ENCODE results near the gene LTC4S. TPM values are rescaled to one million over a fixed set of nuclear protein-coding genes. Genes with fewer than 3 reads are reported as not detected.

Gene LTC4S
- polyA plus RNA-seq, 2 of the 4 experiments (the other 2 are of a cell fraction): not detected

GRCh38 chr5:179794171-179794570, 385 bp downstream of the LTC4S start (continued):
- TF ChIP-seq BHLHE40 (IDR thresholded peaks at IDR 0.05; ENCODE audit: low read depth, low read length) (no peak), CBX2 (IDR thresholded peaks at IDR 0.05; ENCODE audit: borderline replicate concordance, low read depth) (no peak), FOSB (CRISPR knock-in tag; IDR thresholded peaks at IDR 0.05) (no peak), NFE2L2 (conservative IDR thresholded peaks at IDR 0.05; ENCODE audit: low read length) (no peak), RARB (CRISPR knock-in tag; IDR thresholded peaks at IDR 0.05) (no peak), CHD2 (IDR thresholded peaks at IDR 0.05; ENCODE audit: low read length, partially characterized antibody) (no peak), RAD21 (conservative IDR thresholded peaks at IDR 0.05 in 1 of 2, IDR thresholded peaks at IDR 0.05 in 1 of 2) (no peak)

GRCh38 chr5:179794575-179794974, 789 bp downstream of the LTC4S start:
- ChIA-PET POLR2A (interaction anchor here (1.0 kb wide), 2 partner anchors 26 to 171 kb away, joined by 3 to 4 read pairs; partner anchors contain the start of genes HNRNPH1 and SQSTM1), CTCF (interaction anchor here (0.6 to 5.9 kb wide), 5 partner anchors 14 to 165 kb away, joined by 4 to 68 read pairs (median 26); no protein-coding TSS in a partner anchor)
- Histone ChIP-seq H3K4me2 (no peak overlapping the region; the same call in 2 of the 3 replicates), H3K4me3 (no peak overlapping the region), H3K4me1 (peaks cover 14% of the 10 kb centered on the region; the same call in 2 of the 3 replicates), H3K9me3 (no peaks in the 10 kb centered on the region), H3K27ac (no peak overlapping the region)
- FAIRE-seq: no peak
- ATAC-seq: peak in 1 of 2 experiments; percentile 1; a peak in 3 of 6 replicates
- no peak for TF ChIP-seq CBX8 (IDR thresholded peaks at IDR 0.05)
- no peak for TF ChIP-seq USF2 (IDR thresholded peaks at IDR 0.05)
- TF ChIP-seq ZFP36 (IDR thresholded peaks at IDR 0.05; ENCODE audit: borderline replicate concordance, partially characterized antibody): no peak
- no peak for TF ChIP-seq KDM1A (IDR thresholded peaks at IDR 0.05; ENCODE audit: low read depth)
- TF ChIP-seq, protein P1, sequence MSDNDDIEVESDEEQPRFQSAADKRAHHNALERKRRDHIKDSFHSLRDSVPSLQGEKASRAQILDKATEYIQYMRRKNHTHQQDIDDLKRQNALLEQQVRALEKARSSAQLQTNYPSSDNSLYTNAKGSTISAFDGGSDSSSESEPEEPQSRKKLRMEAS (IDR thresholded peaks at IDR 0.05): no peak
- TF ChIP-seq RARB (CRISPR knock-in tag; IDR thresholded peaks at IDR 0.05): no peak
- TF ChIP-seq, protein P2, sequence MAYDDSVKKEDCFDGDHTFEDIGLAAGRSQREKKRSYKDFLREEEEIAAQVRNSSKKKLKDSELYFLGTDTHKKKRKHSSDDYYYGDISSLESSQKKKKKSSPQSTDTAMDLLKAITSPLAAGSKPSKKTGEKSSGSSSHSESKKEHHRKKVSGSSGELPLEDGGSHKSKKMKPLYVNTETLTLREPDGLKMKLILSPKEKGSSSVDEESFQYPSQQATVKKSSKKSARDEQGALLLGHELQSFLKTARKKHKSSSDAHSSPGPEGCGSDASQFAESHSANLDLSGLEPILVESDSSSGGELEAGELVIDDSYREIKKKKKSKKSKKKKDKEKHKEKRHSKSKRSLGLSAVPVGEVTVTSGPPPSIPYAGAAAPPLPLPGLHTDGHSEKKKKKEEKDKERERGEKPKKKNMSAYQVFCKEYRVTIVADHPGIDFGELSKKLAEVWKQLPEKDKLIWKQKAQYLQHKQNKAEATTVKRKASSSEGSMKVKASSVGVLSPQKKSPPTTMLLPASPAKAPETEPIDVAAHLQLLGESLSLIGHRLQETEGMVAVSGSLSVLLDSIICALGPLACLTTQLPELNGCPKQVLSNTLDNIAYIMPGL (CRISPR knock-in tag; IDR thresholded peaks at IDR 0.05; ENCODE audit: borderline replicate concordance): no peak
- TF ChIP-seq BCL3 (IDR thresholded peaks at IDR 0.05): no peak
- no peak for TF ChIP-seq ZC3H11A (IDR thresholded peaks at IDR 0.05)
- DNase-seq (ENCODE audit: low read depth in 1 of 2, low spot score in 1 of 2): no peak
- WGBS (ENCODE audit: missing lambda C conversion rate): 100% methylated on average over 3 of the region's 3 CpGs

DNA sequence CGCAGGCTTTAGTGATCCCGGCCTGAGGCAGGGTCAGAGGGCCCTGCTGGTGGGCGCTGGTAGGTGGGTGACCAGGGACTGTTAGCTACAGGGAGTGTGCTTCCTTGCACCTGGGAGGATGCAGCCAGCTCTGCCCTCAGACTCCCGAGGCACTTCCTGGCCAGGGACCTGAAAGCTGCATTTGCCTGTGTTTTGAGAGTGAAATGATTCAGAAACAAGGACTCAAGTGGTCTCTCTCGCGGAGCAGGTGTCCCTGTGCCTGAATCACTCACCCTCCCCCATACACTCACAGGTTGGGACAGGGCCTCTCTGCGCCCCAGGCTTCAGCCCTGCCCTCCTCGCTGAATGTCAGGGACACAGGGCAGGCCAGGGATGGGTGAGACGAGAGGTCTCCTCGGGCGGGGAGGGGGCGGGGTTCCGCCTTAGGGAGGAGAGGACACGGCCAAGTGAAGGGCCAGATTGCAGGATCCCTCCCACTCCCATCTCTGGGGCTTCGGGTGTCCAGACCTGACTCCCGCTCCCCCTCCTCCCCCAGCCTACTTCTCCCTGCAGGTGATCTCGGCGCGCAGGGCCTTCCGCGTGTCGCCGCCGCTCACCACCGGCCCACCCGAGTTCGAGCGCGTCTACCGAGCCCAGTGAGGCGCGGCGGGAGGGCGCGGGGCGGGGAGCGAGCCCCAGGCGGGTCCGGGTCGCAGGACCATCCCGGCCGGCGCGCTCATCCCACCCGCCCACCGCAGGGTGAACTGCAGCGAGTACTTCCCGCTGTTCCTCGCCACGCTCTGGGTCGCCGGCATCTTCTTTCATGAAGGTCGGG, 1.5 kb downstream of the LTC4S start:
- Histone ChIP-seq H3K27ac (peak overlapping the region; percentile 82 to 90), H3K9me3 (no peaks in the 10 kb centered on the region), H3K4me1 (peaks cover 14% of the 10 kb centered on the region; the same call in 2 of the 3 replicates), H3K4me3 (peak overlapping the region; percentile 59), H3K4me2 (peak overlapping the region; percentile 90)
- 74% methylated on average over 12 of the region's 53 CpGs for WGBS (ENCODE audit: missing lambda C conversion rate)
- no peak for FAIRE-seq
- ChIA-PET POLR2A (interaction anchor here (0.9 to 1.0 kb wide), 2 partner anchors 12 to 32 kb away, joined by 3 to 6 read pairs; no protein-coding TSS in a partner anchor), CTCF (interaction anchor here (0.9 to 5.9 kb wide), 14 partner anchors 8 to 179 kb away, joined by 3 to 68 read pairs (median 6); no protein-coding TSS in a partner anchor)
- no peak for TF ChIP-seq HDAC2 (IDR thresholded peaks at IDR 0.05)
- no peak for TF ChIP-seq CBX2 (IDR thresholded peaks at IDR 0.05; ENCODE audit: borderline replicate concordance, low read depth)
- no peak for DNase-seq (ENCODE audit: low read depth in 1 of 2, low spot score in 1 of 2)
- ATAC-seq: peak; percentile 7 to 8; a peak in 4 of 6 replicates
